HepG2 (cell line): ENCODE measurements around the gene VAT1L. TPM values are rescaled to one million over a fixed set of nuclear protein-coding genes. Genes with fewer than 3 reads are reported as not detected.

ENCODE experiments used
- ATAC-seq: fragments of 200-7000 bp; cut with Tn5 transposase; 3 replicates; pipeline ENCODE4 v1.9.1; 2020; ENCODE audit warnings: mild to moderate bottlenecking, moderate library complexity
- BruUV-seq: library from RNA; stranded (reverse); fragments of 400-500 nt; replicated peaks from 2 replicates; lab custom pipeline; 2021; lab: Mats Ljungman, UMichigan
- CTCF ChIA-PET: fragments of 300-600 bp; formaldehyde crosslinking; extraction: SDS; loops from one replicate; lab custom pipeline; 2021; ENCODE audit warnings: low total read pairs, inconsistent platforms, low intra/inter-chr PET ratio; lab: Yijun Ruan, JAX
- POLR2A ChIA-PET: fragments of 350-600 bp; sonication (Branson Sonifier 250); formaldehyde crosslinking; loops from one replicate; lab custom pipeline; 2020; ENCODE audit warnings: antibody characterized with exemption, inconsistent platforms; lab: Yijun Ruan, JAX
- DNase-seq: peaks from one replicate; pipeline ENCODE4 v3.0.0-alpha.2; 2015; ENCODE audit warnings: low spot score
- FAIRE-seq: peaks from 3 replicates; lab custom pipeline; 2011; peaks lifted over from hg19 to GRCh38; lab: Jason Lieb, UNC
- H2AFZ ChIP-seq: one replicate; pipeline ENCODE4 v1.6.1; 2011; ENCODE audit warnings: low read length, inconsistent platforms
- H3K27ac ChIP-seq: fragments of 300-600 bp; 3 replicates; pipeline ENCODE4 v1.8.0; 2011; ENCODE audit warnings: mixed run types, mild to moderate bottlenecking, mixed read lengths, low read length, inconsistent platforms; ENCODE audit not compliant: insufficient read depth; ENCODE audit errors: extremely low read length
- H3K27me3 ChIP-seq, 2 experiments: fragments of 200-600 bp in 1 of 2; 2 replicates in 1 of 2; 3 replicates in 1 of 2; pipeline versions ENCODE4 v1.6.0 to v1.8.0; 2011; ENCODE audit warnings: low read length in 2 of 2, mild to moderate bottlenecking in 2 of 2, moderate library complexity in 2 of 2, inconsistent platforms in 1 of 2; ENCODE audit not compliant: insufficient read depth in 2 of 2, control insufficient read depth in 1 of 2
- H3K36me3 ChIP-seq, 2 experiments: fragments of 200-600 bp in 1 of 2; replicated peaks in 1 of 2; 2 replicates in 1 of 2; 3 replicates in 1 of 2; pipeline versions ENCODE4 v1.5.1 to v1.8.0; 2011; ENCODE audit warnings: low read length in 2 of 2, inconsistent platforms in 1 of 2; ENCODE audit not compliant: insufficient read depth in 2 of 2, control insufficient read depth in 1 of 2
- H3K4me1 ChIP-seq: 2 replicates; pipeline ENCODE4 v1.5.1; 2012; ENCODE audit warnings: low read length, inconsistent platforms; ENCODE audit not compliant: insufficient read depth
- H3K4me2 ChIP-seq: 2 replicates; pipeline ENCODE4 v1.6.0; 2011; ENCODE audit warnings: low read depth, low read length, inconsistent platforms
- H3K4me3 ChIP-seq, 3 experiments: fragments of 200-600 bp in 1 of 3; sonication (generic), shearing (Covaris generic) in 1 of 3; replicated peaks in 1 of 3; 2 replicates each; pipeline ENCODE4 v1.5.1; 2011 to 2016; ENCODE audit warnings: low read length in 3 of 3, inconsistent platforms in 2 of 3, low read depth in 2 of 3, mild to moderate bottlenecking in 2 of 3, control low read depth in 1 of 3, mixed read lengths in 1 of 3; ENCODE audit not compliant: insufficient read depth in 1 of 3
- H3K79me2 ChIP-seq: one replicate; pipeline ENCODE4 v1.6.1; 2011; ENCODE audit warnings: low read length, inconsistent platforms; ENCODE audit not compliant: insufficient read depth
- H3K9ac ChIP-seq: 2 replicates; pipeline ENCODE4 v1.6.0; 2011; ENCODE audit warnings: mild to moderate bottlenecking, low read depth, low read length, inconsistent platforms; ENCODE audit not compliant: insufficient read depth
- H3K9me3 ChIP-seq: 2 replicates; pipeline ENCODE4 v1.5.1; 2012; ENCODE audit warnings: mild to moderate bottlenecking, low read length
- H4K20me1 ChIP-seq: 2 replicates; pipeline ENCODE4 v1.6.0; 2011; ENCODE audit warnings: inconsistent platforms, mild to moderate bottlenecking, low read length, moderate library complexity; ENCODE audit not compliant: insufficient read depth
- BORCS8-MEF2B ChIP-seq: sonication (generic); formaldehyde crosslinking; IDR thresholded peaks from 2 replicates; pipeline ENCODE4 v1.8.0; 2022; ENCODE audit warnings: mild to moderate bottlenecking, missing genetic modification reagents
- CHCHD3 ChIP-seq: sonication (generic); formaldehyde crosslinking; IDR thresholded peaks from 2 replicates; pipeline ENCODE4 v1.8.0; 2022; ENCODE audit warnings: mild to moderate bottlenecking, missing genetic modification reagents, moderate library complexity
- FIP1L1 ChIP-seq: fragments of 200-400 bp; formaldehyde crosslinking; IDR thresholded peaks from 2 replicates; pipeline ENCODE4 v1.6.1; 2018; ENCODE audit warnings: low read depth, mild to moderate bottlenecking, low read length, moderate library complexity, borderline replicate concordance; ENCODE audit not compliant: insufficient read depth
- MNT ChIP-seq: fragments of 450-650 bp; IDR thresholded peaks from 2 replicates; pipeline ENCODE4 v1.6.1; 2016
- MTERF4 ChIP-seq: sonication (generic); formaldehyde crosslinking; IDR thresholded peaks from 2 replicates; pipeline ENCODE4 v1.8.0; 2023; ENCODE audit warnings: mild to moderate bottlenecking, missing genetic modification reagents
- NFRKB ChIP-seq: fragments of 450-650 bp; IDR thresholded peaks from 2 replicates; pipeline ENCODE4 v1.6.1; 2017
- NR1H2 ChIP-seq: sonication (generic); formaldehyde crosslinking; IDR thresholded peaks from 2 replicates; pipeline ENCODE4 v1.8.1; 2022; ENCODE audit warnings: low read depth, missing genetic modification reagents, borderline replicate concordance
- PTBP1 ChIP-seq: fragments of 200-400 bp; formaldehyde crosslinking; IDR thresholded peaks from 2 replicates; pipeline ENCODE4 v1.6.1; 2018; ENCODE audit warnings: low read length, low read depth; ENCODE audit not compliant: poor library complexity, severe bottlenecking
- ZNF615 ChIP-seq: sonication (generic); formaldehyde crosslinking; IDR thresholded peaks from 2 replicates; pipeline ENCODE4 v1.5.0; 2020; ENCODE audit warnings: mild to moderate bottlenecking, missing genetic modification reagents, borderline replicate concordance
- ZNF737 ChIP-seq: sonication (generic); formaldehyde crosslinking; IDR thresholded peaks from 2 replicates; pipeline ENCODE4 v1.5.0; 2020; ENCODE audit warnings: missing genetic modification reagents, mild to moderate bottlenecking, borderline replicate concordance
- ZSCAN5A ChIP-seq: sonication (generic); formaldehyde crosslinking; IDR thresholded peaks from 2 replicates; pipeline ENCODE4 v1.8.0; 2022; ENCODE audit warnings: mild to moderate bottlenecking, missing genetic modification reagents, borderline replicate concordance
- ZZZ3 ChIP-seq: sonication (generic); formaldehyde crosslinking; IDR thresholded peaks from 2 replicates; pipeline ENCODE4 v1.4.0; 2020; ENCODE audit warnings: missing genetic modification reagents, mild to moderate bottlenecking, borderline replicate concordance
- WGBS: methylation state at CpG from one replicate; pipeline ENCODE4 v1.1.6; 2017; ENCODE audit warnings: low lambda C conversion rate; 5-methylcytosine and 5-hydroxymethylcytosine counted together
- in situ Hi-C: cut with HindIII; loops from 2 replicates; pipeline ENCODE4 v1.10.0; 2017; ENCODE audit warnings: low pct_unique_long_range_greater_than_20kb; ENCODE audit not compliant: extremely low pct_ligation_motif_present
- intact Hi-C: fragments of 100-400 bp; cut with micrococcal nuclease; formaldehyde crosslinking; loops from one replicate; pipeline ENCODE4 v1.10.0; 2022; ENCODE audit not compliant: unreplicated experiment
- polyA plus RNA-seq, 8 experiments: library from polyadenylated mRNA; depleted of rRNA in 3 of 8; stranded (reverse) in 7 of 8; unstranded in 1 of 8; fragments of >200 nt; fragmentation: Illumina TruSeq in 4 of 8; extraction: Trizol in 4 of 8; gene quantifications; 2 replicates each; pipeline versions ENCODE4 v1.2.1 to v1.2.3, GENCODE V29; 2011 to 2016; ENCODE audit warnings: low read depth in 4 of 8, missing spikeins in 1 of 8, mixed read lengths in 1 of 8; ENCODE audit not compliant: insufficient read depth in 1 of 8
- total RNA-seq, 5 experiments: library from RNA; depleted of rRNA; stranded (reverse); fragments of >200 nt; fragmentation: Illumina TruSeq; extraction: Trizol; gene quantifications; 2 replicates each; pipeline ENCODE4 v1.2.3, GENCODE V29; 2016; ENCODE audit warnings: low read depth in 1 of 5

VAT1L gene
- total and polyA plus RNA-seq, 2 of the 13 experiments (the other 11 are each of a cell fraction or from before 2014, with no cell fraction given) = not detected

DNA sequence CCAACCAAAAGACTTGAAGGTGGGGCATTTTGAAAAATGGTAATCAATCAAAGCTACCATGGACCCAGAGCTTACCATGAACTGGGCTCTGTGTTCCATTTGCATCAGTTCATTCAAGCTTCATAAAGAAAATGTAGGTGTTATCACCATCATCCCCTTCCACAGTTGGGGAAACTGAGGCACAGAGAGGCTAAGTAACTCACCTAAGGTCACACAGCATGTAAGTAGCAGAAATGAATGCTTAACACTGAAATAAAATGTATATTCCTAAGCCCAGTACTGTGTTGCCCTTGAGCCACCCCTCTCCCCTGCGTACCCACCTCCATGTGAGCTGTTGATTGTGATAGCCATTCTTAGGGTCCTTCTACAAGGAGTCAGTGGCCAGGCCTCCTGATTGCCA, 83.6 kb downstream of the VAT1L start:
- Histone ChIP-seq H3K4me1 (no peaks in the 10 kb centered on the region), H3K9ac (no peak overlapping the region), H3K79me2 (no peaks in the 10 kb centered on the region), H2AFZ (no peak overlapping the region), H3K4me2 (no peak overlapping the region), H4K20me1 (no peaks in the 10 kb centered on the region), H3K27ac (no peak overlapping the region), H3K36me3 (no peaks in the 10 kb centered on the region), H3K4me3 (no peak overlapping the region), H3K27me3 (peaks cover 0 to 5% of the 10 kb centered on the region in 2 experiments; a peak in 1 of 5 replicates), H3K9me3 (no peaks in the 10 kb centered on the region)
- no TSS peak for BruUV-seq
- CTCF ChIA-PET = no interaction called here
- no peak for DNase-seq
- in situ Hi-C loops = no loop called here
- POLR2A ChIA-PET = no interaction called here
- no peak for FAIRE-seq
- 70% methylated on average over 1 of the region's 1 CpG for WGBS
- TF ChIP-seq FIP1L1 (no peak), ZNF615 (CRISPR knock-in tag) (no peak), BORCS8-MEF2B (no peak), ZSCAN5A (CRISPR knock-in tag) (no peak), NFRKB (no peak), ZNF737 (CRISPR knock-in tag) (no peak), ZZZ3 (CRISPR knock-in tag) (no peak), NR1H2 (CRISPR knock-in tag) (no peak), MNT (no peak), MTERF4 (CRISPR knock-in tag) (no peak), PTBP1 (no peak), CHCHD3 (CRISPR knock-in tag) (no peak)
- intact Hi-C loops = no loop called here
- ATAC-seq = no peak
